Esophagus muscularis mucosa (tissue), 4 donors: ENCODE data around the gene CRHR2. TPM values are rescaled to one million over a fixed set of nuclear protein-coding genes. Genes with fewer than 3 reads are reported as not detected.

Experiments used
- DNase-seq: peaks from one replicate; pipeline ENCODE4 v3.0.0-alpha.2; 2017; ENCODE audit errors: extremely low spot score
- H3K27ac ChIP-seq, 4 donors: fragments of 200-600 bp; sonication (generic); replicated peaks in 1 of 4; 1 replicate in 3 of 4; 2 replicates in 1 of 4; pipeline ENCODE4 v1.5.1; 2016 to 2019; ENCODE audit warnings: mild to moderate bottlenecking in 1 of 4
- H3K27me3 ChIP-seq, 4 donors: fragments of 200-600 bp; sonication (generic); one replicate each; pipeline versions ENCODE4 v1.5.1 to v1.6.0; 2016 to 2019
- H3K36me3 ChIP-seq, 4 donors: fragments of 200-600 bp; sonication (generic); one replicate each; pipeline ENCODE4 v1.5.1; 2016 to 2019
- H3K4me1 ChIP-seq, 4 donors: fragments of 200-600 bp; sonication (generic); one replicate each; pipeline ENCODE4 v1.5.1; 2016 to 2019
- H3K4me3 ChIP-seq, 4 donors: fragments of 200-600 bp; sonication (generic); 1 replicate in 2 of 4; 2 replicates in 2 of 4; pipeline ENCODE4 v1.5.1; 2016 to 2019; ENCODE audit warnings: mild to moderate bottlenecking in 4 of 4, moderate library complexity in 1 of 4
- H3K9me3 ChIP-seq, 4 donors: fragments of 200-600 bp; sonication (generic); 1 replicate in 3 of 4; 2 replicates in 1 of 4; pipeline ENCODE4 v1.5.1; 2016 to 2019
- EP300 ChIP-seq: sonication (generic); formaldehyde crosslinking; IDR thresholded peaks from one replicate; pipeline ENCODE4 v1.6.1; 2017; ENCODE audit warnings: antibody characterized with exemption
- POLR2A ChIP-seq: fragments of 450-650 bp; IDR thresholded peaks from one replicate; pipeline ENCODE4 v1.6.1; 2017; ENCODE audit warnings: antibody characterized with exemption, moderate library complexity, mild to moderate bottlenecking, low read depth
- POLR2AphosphoS5 ChIP-seq, 2 donors: sonication (generic); formaldehyde crosslinking; IDR thresholded peaks; one replicate each; pipeline ENCODE4 v1.6.1; 2017; ENCODE audit warnings: antibody characterized with exemption in 2 of 2
- WGBS: methylation state at CpG from one replicate; pipeline ENCODE4 v1.1.5; 2018; 5-methylcytosine and 5-hydroxymethylcytosine counted together
- intact Hi-C: fragments of 100-400 bp; cut with DNase I; formaldehyde crosslinking; loops from one replicate; pipeline ENCODE4 v1.15.1; 2023
- total RNA-seq, 4 donors: library from RNA; depleted of rRNA; stranded (reverse); fragments of >200 nt; gene quantifications; one replicate each; pipeline versions ENCODE4 v1.1.0 to v1.2.1, GENCODE V29; 2016
- TF ChIP-seq, protein P1 (sequence below), 3 experiments: fragments of 200-600 bp in 2 of 3; fragments of 450-650 bp in 1 of 3; sonication (generic) in 2 of 3; IDR thresholded peaks; one replicate each; pipeline ENCODE4 v1.5.1; 2017 to 2019; ENCODE audit warnings: antibody characterized with exemption in 3 of 3, mild to moderate bottlenecking in 2 of 3, moderate library complexity in 1 of 3

Gene CRHR2
- under 1 TPM in 2 of 4 donors, not detected in 2; 0.13 to 0.29 TPM for total RNA-seq

- TF ChIP-seq POLR2A: no peak
- TF ChIP-seq, protein P1, sequence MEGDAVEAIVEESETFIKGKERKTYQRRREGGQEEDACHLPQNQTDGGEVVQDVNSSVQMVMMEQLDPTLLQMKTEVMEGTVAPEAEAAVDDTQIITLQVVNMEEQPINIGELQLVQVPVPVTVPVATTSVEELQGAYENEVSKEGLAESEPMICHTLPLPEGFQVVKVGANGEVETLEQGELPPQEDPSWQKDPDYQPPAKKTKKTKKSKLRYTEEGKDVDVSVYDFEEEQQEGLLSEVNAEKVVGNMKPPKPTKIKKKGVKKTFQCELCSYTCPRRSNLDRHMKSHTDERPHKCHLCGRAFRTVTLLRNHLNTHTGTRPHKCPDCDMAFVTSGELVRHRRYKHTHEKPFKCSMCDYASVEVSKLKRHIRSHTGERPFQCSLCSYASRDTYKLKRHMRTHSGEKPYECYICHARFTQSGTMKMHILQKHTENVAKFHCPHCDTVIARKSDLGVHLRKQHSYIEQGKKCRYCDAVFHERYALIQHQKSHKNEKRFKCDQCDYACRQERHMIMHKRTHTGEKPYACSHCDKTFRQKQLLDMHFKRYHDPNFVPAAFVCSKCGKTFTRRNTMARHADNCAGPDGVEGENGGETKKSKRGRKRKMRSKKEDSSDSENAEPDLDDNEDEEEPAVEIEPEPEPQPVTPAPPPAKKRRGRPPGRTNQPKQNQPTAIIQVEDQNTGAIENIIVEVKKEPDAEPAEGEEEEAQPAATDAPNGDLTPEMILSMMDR (IDR thresholded peaks at IDR 0.05): peak; percentile 39 to 49 (median 43)
- TF ChIP-seq EP300: no peak
- Histone ChIP-seq H3K27me3 (peaks cover 9 to 80% (median 20%) of the 10 kb centered on the region in 4 donors), H3K4me3 (peak within 1 kb of the TSS; percentile 56 to 68 (median 58)), H3K9me3 (no peaks in the 10 kb centered on the region), H3K27ac (no peak within 1 kb of the TSS), H3K4me1 (peaks cover 16 to 24% (median 18%) of the 10 kb centered on the region in 4 donors), H3K36me3 (no peaks in the 10 kb centered on the region)
- no peak for DNase-seq
- WGBS: 27% methylated on average over 6 of the region's 67 CpGs
- intact Hi-C loops: loop anchor here (2.0 kb wide), 1 partner anchor 58 kb away; no protein-coding TSS in a partner anchor
These were observed at the start of gene CRHR2 for GRCh38 chr7:30682212-30683083. CRHR2 (minus strand) TSS chr7:30682456; CDS start chr7:30682280, 176 bp downstream.

DNA sequence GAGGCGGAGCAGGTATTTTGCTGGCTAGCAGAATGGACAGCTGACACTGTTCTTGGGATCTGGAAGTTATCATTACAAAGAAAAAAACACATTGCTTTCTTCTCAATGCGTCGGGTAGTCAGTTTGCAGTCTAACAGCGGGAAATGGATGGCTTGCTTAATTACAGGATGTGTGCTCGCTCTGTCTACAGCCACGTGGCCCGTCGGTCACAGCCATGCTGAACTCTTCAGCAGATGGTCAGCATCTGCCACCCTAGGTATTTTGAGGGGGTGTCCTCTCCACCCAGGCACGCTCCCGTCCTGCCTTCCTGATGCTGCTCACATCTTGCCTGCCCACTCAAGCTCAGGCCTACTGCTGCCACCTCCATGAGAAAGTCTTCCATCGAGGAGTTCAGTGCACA is 49.3 kb upstream of the CRHR2 start:
- 61% methylated on average over 9 of the region's 11 CpGs for WGBS
- intact Hi-C loops: loop anchor here (10.0 kb wide), 1 partner anchor 107 kb away; no protein-coding TSS in a partner anchor
- Histone ChIP-seq H3K27ac (no peak overlapping the region), H3K36me3 (no peaks in the 10 kb centered on the region), H3K9me3 (no peaks in the 10 kb centered on the region), H3K4me1 (peaks cover 0 to 4% (median 0%) of the 10 kb centered on the region in 4 donors), H3K4me3 (no peak overlapping the region), H3K27me3 (peaks cover 0 to 6% (median 0%) of the 10 kb centered on the region in 4 donors)
- DNase-seq: no peak
- TF ChIP-seq EP300: no peak
- no peak for TF ChIP-seq POLR2A
- no peak for TF ChIP-seq POLR2AphosphoS5 (IDR thresholded peaks at IDR 0.05)
- TF ChIP-seq, protein P1 (IDR thresholded peaks at IDR 0.05): no peak

DNA sequence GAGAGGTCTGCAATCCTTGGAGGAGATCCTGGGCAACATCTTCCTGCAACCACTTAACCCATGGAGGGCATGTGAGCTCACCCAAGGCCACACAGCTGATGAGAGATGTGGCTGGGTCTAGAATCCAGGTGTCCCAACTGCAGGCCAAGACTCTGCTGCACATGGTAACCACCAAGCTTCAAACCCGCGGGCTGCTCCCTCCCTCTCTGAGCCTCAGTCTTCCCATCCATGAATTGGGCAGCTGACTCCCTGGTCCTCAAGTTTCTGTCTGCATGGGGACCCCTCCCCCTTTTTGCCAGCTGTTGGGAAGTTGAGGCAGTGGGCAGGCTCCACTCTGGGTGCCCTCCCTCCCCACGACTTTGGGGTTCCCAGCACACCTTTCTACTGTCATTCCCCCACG is 48.7 kb upstream of the CRHR2 start:
- DNase-seq: no peak
- Histone ChIP-seq H3K27ac (no peak overlapping the region), H3K4me1 (peaks cover 0 to 4% (median 0%) of the 10 kb centered on the region in 4 donors), H3K27me3 (peaks cover 0 to 6% (median 0%) of the 10 kb centered on the region in 4 donors), H3K36me3 (no peaks in the 10 kb centered on the region), H3K4me3 (no peak overlapping the region), H3K9me3 (no peaks in the 10 kb centered on the region)
- TF ChIP-seq POLR2AphosphoS5 (IDR thresholded peaks at IDR 0.05) (no peak), POLR2A (no peak), EP300 (no peak)
- TF ChIP-seq, protein P1 (IDR thresholded peaks at IDR 0.05): no peak
- intact Hi-C loops: loop anchor here (10.0 kb wide), 1 partner anchor 106 kb away; no protein-coding TSS in a partner anchor
- 81% methylated on average over 4 of the region's 4 CpGs for WGBS

GRCh38 chr7:30730097-30730496 is 47.8 kb upstream of the CRHR2 start:
- WGBS: 100% methylated on average over 2 of the region's 2 CpGs
- no peak for TF ChIP-seq EP300
- TF ChIP-seq, protein P1 (IDR thresholded peaks at IDR 0.05): no peak
- Histone ChIP-seq H3K4me1 (peaks cover 0 to 4% (median 2%) of the 10 kb centered on the region in 4 donors), H3K27me3 (peaks cover 0 to 6% (median 0%) of the 10 kb centered on the region in 4 donors), H3K27ac (no peak overlapping the region), H3K36me3 (no peaks in the 10 kb centered on the region), H3K9me3 (no peaks in the 10 kb centered on the region), H3K4me3 (no peak overlapping the region)
- intact Hi-C loops: loop anchor here (10.0 kb wide), 1 partner anchor 105 kb away; no protein-coding TSS in a partner anchor
- no peak for DNase-seq
